ENCODE data around the gene ACTN3.

DNA sequence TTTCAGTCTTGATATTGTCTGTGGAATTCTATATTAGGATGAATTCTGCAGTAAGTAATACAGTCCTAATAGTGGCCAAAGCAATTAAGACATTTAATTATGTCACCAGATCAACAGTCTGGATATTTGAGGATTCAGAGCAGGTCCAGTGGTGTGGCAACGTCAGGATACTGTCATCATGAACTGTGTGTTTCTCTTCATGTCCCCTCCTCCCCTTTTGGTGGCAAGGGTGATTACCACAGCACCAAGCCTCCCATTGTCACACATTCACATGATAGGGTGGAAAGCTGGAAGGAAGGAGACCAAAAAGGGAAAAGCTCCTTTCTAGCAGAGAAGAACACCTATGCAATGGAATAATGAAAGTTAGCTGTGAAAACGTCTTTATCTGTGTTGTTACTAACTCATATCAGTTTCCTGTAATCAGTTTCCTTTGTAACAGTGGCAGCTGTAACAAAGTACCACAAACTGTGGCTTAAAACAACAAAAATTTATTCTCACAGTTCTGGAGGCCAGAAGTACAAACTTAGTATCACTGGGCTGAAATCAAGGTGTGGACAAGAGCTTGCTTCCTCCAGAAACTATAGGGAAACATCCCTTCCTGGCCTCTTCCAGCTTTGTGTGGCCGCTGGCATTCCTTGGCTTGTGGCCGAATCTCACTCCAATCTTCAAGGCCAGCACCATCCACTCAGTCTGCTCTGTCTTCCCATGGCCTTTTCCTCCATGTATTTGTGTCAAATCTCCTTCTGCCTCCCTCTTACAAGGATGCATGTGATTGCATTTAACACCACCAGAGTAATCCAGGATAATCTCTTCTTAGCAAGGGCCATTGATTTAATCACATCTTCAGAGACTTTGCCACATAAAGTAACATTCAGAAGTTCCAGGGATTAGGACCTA is 63.3 kb downstream of the ACTN3 start:
- TF ChIP-seq CHD4 (IDR thresholded peaks at IDR 0.05; ENCODE audit: borderline replicate concordance) (no peak), PHF8 (IDR thresholded peaks at IDR 0.05; ENCODE audit: borderline replicate concordance, low read depth) (no peak), CBX2 (IDR thresholded peaks at IDR 0.05; ENCODE audit: borderline replicate concordance, low read depth) (no peak), JUN (IDR thresholded peaks at IDR 0.05) (no peak), RCOR1 (IDR thresholded peaks at IDR 0.05; ENCODE audit: low read depth, low read length) (no peak), RFX5 (IDR thresholded peaks at IDR 0.05) (no peak), GATA3 (IDR thresholded peaks at IDR 0.05; ENCODE audit: borderline replicate concordance) (no peak), NPAS2 (CRISPR knock-in tag; IDR thresholded peaks at IDR 0.05; ENCODE audit: borderline replicate concordance) (no peak)
- TF ChIP-seq, protein P1, sequence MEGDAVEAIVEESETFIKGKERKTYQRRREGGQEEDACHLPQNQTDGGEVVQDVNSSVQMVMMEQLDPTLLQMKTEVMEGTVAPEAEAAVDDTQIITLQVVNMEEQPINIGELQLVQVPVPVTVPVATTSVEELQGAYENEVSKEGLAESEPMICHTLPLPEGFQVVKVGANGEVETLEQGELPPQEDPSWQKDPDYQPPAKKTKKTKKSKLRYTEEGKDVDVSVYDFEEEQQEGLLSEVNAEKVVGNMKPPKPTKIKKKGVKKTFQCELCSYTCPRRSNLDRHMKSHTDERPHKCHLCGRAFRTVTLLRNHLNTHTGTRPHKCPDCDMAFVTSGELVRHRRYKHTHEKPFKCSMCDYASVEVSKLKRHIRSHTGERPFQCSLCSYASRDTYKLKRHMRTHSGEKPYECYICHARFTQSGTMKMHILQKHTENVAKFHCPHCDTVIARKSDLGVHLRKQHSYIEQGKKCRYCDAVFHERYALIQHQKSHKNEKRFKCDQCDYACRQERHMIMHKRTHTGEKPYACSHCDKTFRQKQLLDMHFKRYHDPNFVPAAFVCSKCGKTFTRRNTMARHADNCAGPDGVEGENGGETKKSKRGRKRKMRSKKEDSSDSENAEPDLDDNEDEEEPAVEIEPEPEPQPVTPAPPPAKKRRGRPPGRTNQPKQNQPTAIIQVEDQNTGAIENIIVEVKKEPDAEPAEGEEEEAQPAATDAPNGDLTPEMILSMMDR (IDR thresholded peaks at IDR 0.05): no peak

All from A549 (cell line).